SK-N-SH (cell line): ENCODE results near the gene RPL5. TPM values are rescaled to one million over a fixed set of nuclear protein-coding genes. Genes with fewer than 3 reads are reported as not detected.

Source experiments
- CTCF ChIA-PET: fragments of 300-600, 350-600 bp; formaldehyde crosslinking; extraction: SDS; loops from one replicate; lab custom pipeline; 2021; lab: Yijun Ruan, JAX
- POLR2A ChIA-PET: fragments of 350-600 bp; sonication (Branson Sonifier 250); formaldehyde crosslinking; extraction: SDS; loops from one replicate; lab custom pipeline; 2020; ENCODE audit warnings: antibody characterized with exemption, inconsistent platforms; lab: Yijun Ruan, JAX
- DNase-seq: peaks from one replicate; pipeline ENCODE4 v3.0.0; 2012
- H2AFZ ChIP-seq: fragments of 200-600 bp; sonication (generic); 2 replicates; pipeline ENCODE4 v1.8.1; 2016; ENCODE audit warnings: antibody characterized with exemption, mild to moderate bottlenecking, low read depth
- H3F3A ChIP-seq: fragments of 200-600 bp; sonication (generic); replicated peaks from 2 replicates; pipeline ENCODE3; 2016; ENCODE audit warnings: antibody characterized with exemption, mild to moderate bottlenecking; ENCODE audit not compliant: insufficient read depth
- H3K27ac ChIP-seq, 2 experiments: fragments of 200-500 bp in 1 of 2; fragments of 200-600 bp in 1 of 2; sonication (Bioruptor generic) in 1 of 2; sonication (generic), shearing (Covaris generic) in 1 of 2; 2 replicates each; pipeline versions ENCODE4 v1.5.1 to v1.6.1; 2014 to 2016; ENCODE audit warnings: low read depth in 2 of 2, inconsistent platforms in 1 of 2, low read length in 1 of 2, mild to moderate bottlenecking in 1 of 2, mixed read lengths in 1 of 2
- H3K27me3 ChIP-seq: fragments of 200-600 bp; sonication (generic), shearing (Covaris generic); 2 replicates; pipeline ENCODE4 v1.6.1; 2016; ENCODE audit warnings: mixed run types; ENCODE audit not compliant: insufficient read depth
- H3K36me3 ChIP-seq, 2 experiments: fragments of 200-500 bp in 1 of 2; fragments of 200-600 bp in 1 of 2; sonication (Bioruptor generic) in 1 of 2; sonication (generic) in 1 of 2; replicated peaks in 1 of 2; 2 replicates each; pipeline versions ENCODE3 to v1.5.1; 2014 to 2016; ENCODE audit warnings: low read length in 1 of 2, mild to moderate bottlenecking in 1 of 2; ENCODE audit not compliant: insufficient read depth in 2 of 2, control insufficient read depth in 1 of 2
- H3K4me1 ChIP-seq, 2 experiments: fragments of 200-500 bp in 1 of 2; fragments of 200-600 bp in 1 of 2; sonication (Bioruptor generic) in 1 of 2; sonication (generic), shearing (Covaris generic) in 1 of 2; 2 replicates each; pipeline versions ENCODE4 v1.5.1 to v1.6.1; 2014 to 2016; ENCODE audit warnings: low read depth in 1 of 2, low read length in 1 of 2, mixed run types in 1 of 2; ENCODE audit not compliant: insufficient read depth in 2 of 2, control insufficient read depth in 1 of 2
- H3K4me2 ChIP-seq: fragments of 200-600 bp; sonication (generic), shearing (Covaris generic); 2 replicates; pipeline ENCODE4 v1.6.1; 2017; ENCODE audit warnings: mixed run types
- H3K4me3 ChIP-seq, 2 experiments: fragments of 200-500 bp in 1 of 2; fragments of 200-600 bp in 1 of 2; sonication (Bioruptor generic) in 1 of 2; sonication (generic), shearing (Covaris generic) in 1 of 2; 2 replicates each; pipeline versions ENCODE4 v1.5.1 to v1.8.1; 2014 to 2016; ENCODE audit warnings: low read depth in 2 of 2, inconsistent platforms in 1 of 2, low read length in 1 of 2, mild to moderate bottlenecking in 1 of 2, mixed read lengths in 1 of 2, moderate library complexity in 1 of 2
- H3K79me2 ChIP-seq: fragments of 200-600 bp; sonication (generic); 2 replicates; pipeline ENCODE4 v1.8.1; 2017; ENCODE audit warnings: mild to moderate bottlenecking; ENCODE audit not compliant: insufficient read depth
- H3K9ac ChIP-seq: fragments of 200-600 bp; sonication (generic); 2 replicates; pipeline ENCODE4 v1.6.1; 2017; ENCODE audit warnings: mixed run types
- H3K9me2 ChIP-seq: fragments of 200-600 bp; sonication (generic); 2 replicates; pipeline ENCODE4 v1.6.1; 2017; ENCODE audit warnings: mixed run types
- H3K9me3 ChIP-seq: fragments of 200-600 bp; sonication (generic); 2 replicates; pipeline ENCODE4 v1.6.1; 2017; ENCODE audit warnings: mixed run types, mild to moderate bottlenecking, moderate library complexity
- H4K20me1 ChIP-seq: fragments of 200-600 bp; sonication (generic); 2 replicates; pipeline ENCODE4 v1.6.1; 2017; ENCODE audit warnings: mild to moderate bottlenecking, mixed run types; ENCODE audit not compliant: insufficient read depth
- CHD2 ChIP-seq: fragments of 150-350 bp; IDR thresholded peaks from 2 replicates; pipeline ENCODE4 v1.6.1; 2018; ENCODE audit warnings: low read length; ENCODE audit not compliant: partially characterized antibody
- EP300 ChIP-seq, 2 experiments: IDR thresholded peaks; 2 replicates each; pipeline versions ENCODE4 v1.4.0 to v1.6.1; 2012; ENCODE audit warnings: borderline replicate concordance in 1 of 2, low read depth in 1 of 2, low read length in 1 of 2
- EZH2phosphoT487 ChIP-seq: fragments of 200-600 bp; sonication (generic); IDR thresholded peaks from 2 replicates; pipeline ENCODE4 v1.6.1; 2017; ENCODE audit warnings: low read depth, mixed run types, mild to moderate bottlenecking, antibody characterized with exemption, moderate library complexity, borderline replicate concordance
- FOXJ3 ChIP-seq: sonication (generic); formaldehyde crosslinking; IDR thresholded peaks from 2 replicates; pipeline ENCODE4 v1.5.1; 2020; ENCODE audit warnings: mild to moderate bottlenecking, missing genetic modification reagents
- GABPA ChIP-seq: IDR thresholded peaks from 2 replicates; pipeline ENCODE4 v1.4.0; 2012; ENCODE audit warnings: low read depth, mild to moderate bottlenecking
- GATA2 ChIP-seq: sonication (generic); formaldehyde crosslinking; IDR thresholded peaks from 2 replicates; pipeline ENCODE4 v1.5.0; 2020; ENCODE audit warnings: mild to moderate bottlenecking, missing genetic modification reagents
- MEF2A ChIP-seq: IDR thresholded peaks from 2 replicates; pipeline ENCODE4 v1.4.0; 2012; ENCODE audit warnings: low read depth, borderline replicate concordance
- NFIC ChIP-seq: IDR thresholded peaks from 2 replicates; pipeline ENCODE4 v1.4.0; 2012; ENCODE audit warnings: borderline replicate concordance
- NRF1 ChIP-seq: IDR thresholded peaks from 2 replicates; pipeline ENCODE4 v1.6.1; 2012; ENCODE audit warnings: low read depth, mild to moderate bottlenecking, low read length
- POLR2AphosphoS5 ChIP-seq: IDR thresholded peaks from 2 replicates; pipeline ENCODE4 v1.6.1; 2012; ENCODE audit warnings: low read depth, low read length
- RAD21 ChIP-seq: IDR thresholded peaks from 2 replicates; pipeline ENCODE4 v1.6.1; 2012; ENCODE audit warnings: mild to moderate bottlenecking, low read length
- RCOR1 ChIP-seq: fragments of 150-350 bp; IDR thresholded peaks from 2 replicates; pipeline ENCODE4 v1.6.1; 2017; ENCODE audit warnings: antibody characterized with exemption, low read length
- RXRA ChIP-seq: IDR thresholded peaks from 2 replicates; pipeline ENCODE4 v1.4.0; 2012; ENCODE audit warnings: low read depth, mild to moderate bottlenecking, borderline replicate concordance
- SIN3A ChIP-seq: IDR thresholded peaks from 2 replicates; pipeline ENCODE4 v1.6.1; 2012; ENCODE audit warnings: low read depth, mild to moderate bottlenecking, low read length, moderate library complexity, borderline replicate concordance
- WGBS: methylation state at CpG from one replicate; pipeline ENCODE4 v1.1.6; 2017; ENCODE audit warnings: low lambda C conversion rate; 5-methylcytosine and 5-hydroxymethylcytosine counted together
- polyA plus RNA-seq, 3 experiments: library from polyadenylated mRNA; depleted of rRNA; stranded (reverse); fragments of >200 nt; gene quantifications; 2 replicates each; pipeline ENCODE4 v1.2.3, GENCODE V29; 2012
- TF ChIP-seq, protein P1 (sequence below): IDR thresholded peaks from 2 replicates; pipeline ENCODE4 v1.4.0; 2012; ENCODE audit warnings: low read depth, borderline replicate concordance
- TF ChIP-seq, protein P2 (sequence below): fragments of 150-350 bp; IDR thresholded peaks from 2 replicates; pipeline ENCODE4 v1.6.1; 2016; ENCODE audit warnings: mild to moderate bottlenecking, low read depth, low read length
- TF ChIP-seq, protein P3 (sequence below): fragments of 200-600 bp; sonication (generic); IDR thresholded peaks from 2 replicates; pipeline ENCODE4 v1.6.1; 2017; ENCODE audit warnings: antibody characterized with exemption, mild to moderate bottlenecking, moderate library complexity

Gene RPL5
- polyA plus RNA-seq, 1 of the 3 experiments (the other 2 are of a cell fraction): 1,489 TPM

DNA sequence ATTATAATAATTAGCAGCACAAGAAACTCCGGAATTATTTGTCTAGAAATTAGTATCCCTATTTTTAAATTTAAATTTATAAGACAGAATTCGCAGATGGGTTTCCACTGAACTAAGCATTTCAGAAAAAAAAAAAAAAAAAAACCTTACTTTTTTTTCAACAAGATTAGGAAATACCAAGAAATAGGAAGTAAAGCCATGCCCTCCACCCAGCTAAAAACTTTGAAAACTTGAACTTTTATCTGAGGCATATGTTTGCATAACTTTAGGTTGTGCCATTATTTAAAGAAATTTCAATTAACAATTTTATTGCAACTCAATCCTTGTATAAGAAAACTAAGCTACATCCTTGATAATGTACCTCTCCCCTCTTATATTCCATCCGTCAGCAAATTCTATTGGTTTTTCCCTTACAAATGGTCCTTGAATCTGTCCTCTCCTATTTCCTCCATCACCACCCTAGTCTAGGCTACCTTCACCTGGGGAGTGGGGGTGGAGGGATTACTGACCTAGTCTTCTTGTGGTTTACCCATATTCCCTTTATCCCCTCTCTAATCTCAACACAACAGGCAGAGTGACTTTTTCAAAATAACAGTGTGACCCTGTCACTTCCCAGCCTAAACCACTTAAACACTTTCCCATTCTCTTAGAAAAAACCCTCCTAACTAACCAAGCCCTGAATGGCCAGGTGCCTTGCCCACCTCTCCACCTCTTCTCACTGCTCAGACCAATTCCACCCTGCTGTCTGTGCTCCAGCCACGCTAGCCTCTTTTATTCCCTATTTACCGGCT, 45.5 kb upstream of the RPL5 start:
- Histone ChIP-seq H3K4me2 (no peak overlapping the region), H4K20me1 (no peaks in the 10 kb centered on the region), H3K9me2 (no peaks in the 10 kb centered on the region), H3K36me3 (no peaks in the 10 kb centered on the region), H3K27me3 (no peaks in the 10 kb centered on the region), H3K9ac (no peak overlapping the region), H3K9me3 (no peaks in the 10 kb centered on the region), H3K79me2 (peaks cover 30% of the 10 kb centered on the region), H3K4me1 (peaks cover 0 to 3% of the 10 kb centered on the region in 2 experiments; a peak in 1 of 4 replicates), H3K27ac (no peak overlapping the region), H3K4me3 (no peak overlapping the region)
- 93% methylated on average over 5 of the region's 5 CpGs for WGBS
- no peak for DNase-seq
- POLR2A ChIA-PET: no interaction called here
- TF ChIP-seq MEF2A (no peak), POLR2AphosphoS5 (no peak), RAD21 (no peak), RXRA (no peak), SIN3A (no peak), FOXJ3 (CRISPR knock-in tag) (no peak), NRF1 (no peak), GABPA (no peak)
- TF ChIP-seq, protein P1, sequence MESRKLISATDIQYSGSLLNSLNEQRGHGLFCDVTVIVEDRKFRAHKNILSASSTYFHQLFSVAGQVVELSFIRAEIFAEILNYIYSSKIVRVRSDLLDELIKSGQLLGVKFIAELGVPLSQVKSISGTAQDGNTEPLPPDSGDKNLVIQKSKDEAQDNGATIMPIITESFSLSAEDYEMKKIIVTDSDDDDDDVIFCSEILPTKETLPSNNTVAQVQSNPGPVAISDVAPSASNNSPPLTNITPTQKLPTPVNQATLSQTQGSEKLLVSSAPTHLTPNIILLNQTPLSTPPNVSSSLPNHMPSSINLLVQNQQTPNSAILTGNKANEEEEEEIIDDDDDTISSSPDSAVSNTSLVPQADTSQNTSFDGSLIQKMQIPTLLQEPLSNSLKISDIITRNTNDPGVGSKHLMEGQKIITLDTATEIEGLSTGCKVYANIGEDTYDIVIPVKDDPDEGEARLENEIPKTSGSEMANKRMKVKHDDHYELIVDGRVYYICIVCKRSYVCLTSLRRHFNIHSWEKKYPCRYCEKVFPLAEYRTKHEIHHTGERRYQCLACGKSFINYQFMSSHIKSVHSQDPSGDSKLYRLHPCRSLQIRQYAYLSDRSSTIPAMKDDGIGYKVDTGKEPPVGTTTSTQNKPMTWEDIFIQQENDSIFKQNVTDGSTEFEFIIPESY: no peak
- TF ChIP-seq, all 33 proteins: peak for 0
- Histone ChIP-seq H2AFZ (no peak overlapping the region), H3F3A (peaks cover 6% of the 10 kb centered on the region)
- CTCF ChIA-PET: interaction anchor here (0.6 to 3.8 kb wide), 2 partner anchors 45 to 662 kb away, joined by 3 to 18 read pairs; partner anchors contain the start of genes FNBP1L and RPL5

DNA sequence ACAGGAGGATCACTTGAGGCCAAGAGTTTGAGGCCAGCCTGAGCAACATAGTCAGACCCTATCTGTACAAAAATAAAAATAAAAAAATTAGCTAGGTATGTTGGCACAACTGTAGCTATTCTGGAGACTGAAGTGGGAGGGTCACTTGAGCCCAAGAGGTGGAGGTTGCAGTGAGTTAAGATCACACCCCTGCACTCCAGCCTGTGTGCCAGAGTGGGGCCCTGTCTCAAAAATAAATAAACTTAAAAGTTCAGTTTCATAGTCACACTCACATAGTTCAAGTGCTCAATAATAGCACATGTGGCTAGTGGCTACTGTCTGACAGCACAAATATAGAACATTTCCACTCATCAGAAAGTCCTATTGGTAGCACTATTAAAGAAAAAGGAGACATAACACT, 41.8 kb upstream of the RPL5 start:
- Histone ChIP-seq H3K4me2 (no peak overlapping the region), H3K4me3 (no peak overlapping the region), H2AFZ (no peak overlapping the region), H3K27ac (no peak overlapping the region), H3F3A (no peaks in the 10 kb centered on the region), H3K9me3 (no peaks in the 10 kb centered on the region), H3K27me3 (no peaks in the 10 kb centered on the region), H3K9me2 (no peaks in the 10 kb centered on the region), H3K36me3 (no peaks in the 10 kb centered on the region), H4K20me1 (no peaks in the 10 kb centered on the region), H3K9ac (no peak overlapping the region), H3K4me1 (peaks cover 0 to 3% of the 10 kb centered on the region in 2 experiments; a peak in 1 of 4 replicates), H3K79me2 (no peaks in the 10 kb centered on the region)
- POLR2A ChIA-PET: no interaction called here
- CTCF ChIA-PET: interaction anchor here (0.7 to 1.4 kb wide), 2 partner anchors 28 to 42 kb away, joined by 3 to 8 read pairs; partner anchors contain the start of gene RPL5
- DNase-seq: no peak
- TF ChIP-seq, protein P2, sequence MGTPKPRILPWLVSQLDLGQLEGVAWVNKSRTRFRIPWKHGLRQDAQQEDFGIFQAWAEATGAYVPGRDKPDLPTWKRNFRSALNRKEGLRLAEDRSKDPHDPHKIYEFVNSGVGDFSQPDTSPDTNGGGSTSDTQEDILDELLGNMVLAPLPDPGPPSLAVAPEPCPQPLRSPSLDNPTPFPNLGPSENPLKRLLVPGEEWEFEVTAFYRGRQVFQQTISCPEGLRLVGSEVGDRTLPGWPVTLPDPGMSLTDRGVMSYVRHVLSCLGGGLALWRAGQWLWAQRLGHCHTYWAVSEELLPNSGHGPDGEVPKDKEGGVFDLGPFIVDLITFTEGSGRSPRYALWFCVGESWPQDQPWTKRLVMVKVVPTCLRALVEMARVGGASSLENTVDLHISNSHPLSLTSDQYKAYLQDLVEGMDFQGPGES: no peak
- no peak for TF ChIP-seq POLR2AphosphoS5
- no peak for TF ChIP-seq CHD2
- no peak for TF ChIP-seq RAD21
- TF ChIP-seq EP300 (IDR thresholded peaks at IDR 0.05; ENCODE audit: borderline replicate concordance in 1 of 2, low read depth in 1 of 2, low read length in 1 of 2): no peak
- TF ChIP-seq, protein P1: no peak
- no peak for TF ChIP-seq NFIC
- TF ChIP-seq, protein P3, sequence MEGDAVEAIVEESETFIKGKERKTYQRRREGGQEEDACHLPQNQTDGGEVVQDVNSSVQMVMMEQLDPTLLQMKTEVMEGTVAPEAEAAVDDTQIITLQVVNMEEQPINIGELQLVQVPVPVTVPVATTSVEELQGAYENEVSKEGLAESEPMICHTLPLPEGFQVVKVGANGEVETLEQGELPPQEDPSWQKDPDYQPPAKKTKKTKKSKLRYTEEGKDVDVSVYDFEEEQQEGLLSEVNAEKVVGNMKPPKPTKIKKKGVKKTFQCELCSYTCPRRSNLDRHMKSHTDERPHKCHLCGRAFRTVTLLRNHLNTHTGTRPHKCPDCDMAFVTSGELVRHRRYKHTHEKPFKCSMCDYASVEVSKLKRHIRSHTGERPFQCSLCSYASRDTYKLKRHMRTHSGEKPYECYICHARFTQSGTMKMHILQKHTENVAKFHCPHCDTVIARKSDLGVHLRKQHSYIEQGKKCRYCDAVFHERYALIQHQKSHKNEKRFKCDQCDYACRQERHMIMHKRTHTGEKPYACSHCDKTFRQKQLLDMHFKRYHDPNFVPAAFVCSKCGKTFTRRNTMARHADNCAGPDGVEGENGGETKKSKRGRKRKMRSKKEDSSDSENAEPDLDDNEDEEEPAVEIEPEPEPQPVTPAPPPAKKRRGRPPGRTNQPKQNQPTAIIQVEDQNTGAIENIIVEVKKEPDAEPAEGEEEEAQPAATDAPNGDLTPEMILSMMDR: no peak
- TF ChIP-seq RCOR1: no peak
- no peak for TF ChIP-seq GATA2 (CRISPR knock-in tag)
- TF ChIP-seq EZH2phosphoT487: no peak
- no peak for TF ChIP-seq MEF2A
- no peak for TF ChIP-seq SIN3A
